Coronary artery (tissue), 2 donors: ENCODE data around the gene KCNIP2.

Experiments
- DNase-seq: peaks from one replicate; pipeline ENCODE4 v3.0.0-alpha.2; 2017; ENCODE audit warnings: low spot score
- H3K27ac ChIP-seq, 2 donors: fragments of 200-600 bp; sonication (generic); one replicate each; pipeline ENCODE4 v1.5.1; 2016 to 2019
- H3K4me3 ChIP-seq: fragments of 200-600 bp; sonication (generic); 2 replicates; pipeline ENCODE4 v1.5.1; 2016; ENCODE audit warnings: mild to moderate bottlenecking, moderate library complexity
- TF ChIP-seq, protein P1 (sequence below): fragments of 200-600 bp; sonication (generic); IDR thresholded peaks from one replicate; pipeline ENCODE4 v1.5.1; 2019; ENCODE audit warnings: antibody characterized with exemption

KCNIP2 gene

DNA sequence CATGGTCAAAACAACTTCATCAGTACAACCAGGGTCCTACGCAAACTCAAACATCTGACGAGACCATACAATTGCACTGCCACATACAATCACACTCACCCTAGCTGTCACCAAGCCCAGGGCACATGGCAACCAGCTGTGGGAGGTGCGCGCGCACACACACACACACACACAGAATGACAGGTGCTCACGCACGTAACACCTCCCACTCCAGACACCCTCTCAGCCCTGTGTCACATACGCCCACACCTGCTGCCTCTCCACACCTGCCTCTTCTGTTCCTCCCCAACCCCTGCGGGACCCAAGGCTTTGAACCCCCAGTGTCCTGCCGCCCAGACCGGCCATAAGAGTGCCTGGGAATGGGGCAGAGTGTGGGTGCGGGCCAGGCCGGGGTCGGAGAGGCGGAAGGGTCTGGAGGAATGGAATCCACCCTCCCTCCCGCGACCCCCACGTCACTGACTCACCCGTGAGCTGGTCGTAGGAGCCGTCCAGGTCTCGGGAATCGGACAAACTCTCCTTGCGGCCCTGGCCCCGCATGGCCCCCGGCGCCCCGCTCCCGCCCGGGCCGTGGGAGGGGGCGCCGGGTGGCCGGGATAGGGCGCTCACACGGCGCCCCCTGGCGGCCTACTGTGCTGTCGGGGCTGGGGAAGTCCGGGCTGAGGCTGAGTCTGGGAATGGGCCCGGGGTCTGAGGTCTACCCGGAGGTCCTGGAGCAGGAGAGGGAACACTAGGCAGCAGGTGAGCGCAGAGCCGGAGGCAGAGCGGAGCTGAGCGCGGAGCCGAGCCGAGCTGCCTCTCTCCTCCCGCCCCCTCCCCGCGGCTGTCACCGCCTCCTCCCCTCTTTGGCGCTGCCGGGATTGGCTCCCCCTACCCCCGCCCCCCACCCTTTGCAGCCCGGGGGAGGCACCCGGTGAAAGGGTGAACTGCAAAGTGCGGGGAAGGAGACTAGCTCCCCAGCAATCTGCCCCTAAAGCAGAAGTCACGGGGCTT lies at the start of gene KCNIP2:
Gene KCNIP2, minus strand, starts transcription at position 769 of the 990 bp plus-strand sequence. Its CDS starts 232 bp downstream, at position 537.
- peak; percentile 33 for DNase-seq
- Histone ChIP-seq H3K27ac (no peak within 1 kb of the TSS), H3K4me3 (peak within 1 kb of the TSS; percentile 12)
- TF ChIP-seq, protein P1, sequence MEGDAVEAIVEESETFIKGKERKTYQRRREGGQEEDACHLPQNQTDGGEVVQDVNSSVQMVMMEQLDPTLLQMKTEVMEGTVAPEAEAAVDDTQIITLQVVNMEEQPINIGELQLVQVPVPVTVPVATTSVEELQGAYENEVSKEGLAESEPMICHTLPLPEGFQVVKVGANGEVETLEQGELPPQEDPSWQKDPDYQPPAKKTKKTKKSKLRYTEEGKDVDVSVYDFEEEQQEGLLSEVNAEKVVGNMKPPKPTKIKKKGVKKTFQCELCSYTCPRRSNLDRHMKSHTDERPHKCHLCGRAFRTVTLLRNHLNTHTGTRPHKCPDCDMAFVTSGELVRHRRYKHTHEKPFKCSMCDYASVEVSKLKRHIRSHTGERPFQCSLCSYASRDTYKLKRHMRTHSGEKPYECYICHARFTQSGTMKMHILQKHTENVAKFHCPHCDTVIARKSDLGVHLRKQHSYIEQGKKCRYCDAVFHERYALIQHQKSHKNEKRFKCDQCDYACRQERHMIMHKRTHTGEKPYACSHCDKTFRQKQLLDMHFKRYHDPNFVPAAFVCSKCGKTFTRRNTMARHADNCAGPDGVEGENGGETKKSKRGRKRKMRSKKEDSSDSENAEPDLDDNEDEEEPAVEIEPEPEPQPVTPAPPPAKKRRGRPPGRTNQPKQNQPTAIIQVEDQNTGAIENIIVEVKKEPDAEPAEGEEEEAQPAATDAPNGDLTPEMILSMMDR: no peak

DNA sequence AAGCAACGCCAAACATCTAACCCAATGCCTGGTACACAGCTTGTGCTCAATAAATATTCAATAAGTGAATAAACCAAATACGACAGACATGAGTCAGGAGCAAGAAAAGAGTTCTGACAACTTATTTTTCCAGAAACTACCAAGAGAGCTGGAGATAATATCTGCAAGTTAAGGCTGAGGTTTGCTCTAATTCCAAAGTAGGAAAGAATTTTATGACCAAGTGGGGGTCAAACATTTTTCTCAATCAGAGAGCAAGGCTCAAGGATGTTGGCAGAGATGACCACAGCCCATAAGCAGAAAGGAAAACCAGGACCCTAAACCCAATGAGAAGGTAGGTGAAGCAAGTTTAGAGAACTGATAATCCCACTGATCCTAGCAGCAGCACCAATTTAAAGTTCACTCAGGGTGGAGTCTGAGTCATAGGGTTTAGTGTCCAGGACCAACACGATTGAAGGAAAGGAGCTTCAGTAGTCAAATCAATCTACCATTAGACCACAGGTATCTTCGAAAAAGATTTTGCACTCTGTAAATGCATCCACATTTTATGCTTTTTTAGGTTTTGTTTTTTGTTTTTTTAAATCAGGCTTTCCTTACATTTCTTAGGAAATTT lies 49.3 kb upstream of the KCNIP2 start:
- TF ChIP-seq, protein P1: no peak
- DNase-seq: no peak
- no peak overlapping the region for H3K4me3 ChIP-seq
- no peak overlapping the region for H3K27ac ChIP-seq

DNA sequence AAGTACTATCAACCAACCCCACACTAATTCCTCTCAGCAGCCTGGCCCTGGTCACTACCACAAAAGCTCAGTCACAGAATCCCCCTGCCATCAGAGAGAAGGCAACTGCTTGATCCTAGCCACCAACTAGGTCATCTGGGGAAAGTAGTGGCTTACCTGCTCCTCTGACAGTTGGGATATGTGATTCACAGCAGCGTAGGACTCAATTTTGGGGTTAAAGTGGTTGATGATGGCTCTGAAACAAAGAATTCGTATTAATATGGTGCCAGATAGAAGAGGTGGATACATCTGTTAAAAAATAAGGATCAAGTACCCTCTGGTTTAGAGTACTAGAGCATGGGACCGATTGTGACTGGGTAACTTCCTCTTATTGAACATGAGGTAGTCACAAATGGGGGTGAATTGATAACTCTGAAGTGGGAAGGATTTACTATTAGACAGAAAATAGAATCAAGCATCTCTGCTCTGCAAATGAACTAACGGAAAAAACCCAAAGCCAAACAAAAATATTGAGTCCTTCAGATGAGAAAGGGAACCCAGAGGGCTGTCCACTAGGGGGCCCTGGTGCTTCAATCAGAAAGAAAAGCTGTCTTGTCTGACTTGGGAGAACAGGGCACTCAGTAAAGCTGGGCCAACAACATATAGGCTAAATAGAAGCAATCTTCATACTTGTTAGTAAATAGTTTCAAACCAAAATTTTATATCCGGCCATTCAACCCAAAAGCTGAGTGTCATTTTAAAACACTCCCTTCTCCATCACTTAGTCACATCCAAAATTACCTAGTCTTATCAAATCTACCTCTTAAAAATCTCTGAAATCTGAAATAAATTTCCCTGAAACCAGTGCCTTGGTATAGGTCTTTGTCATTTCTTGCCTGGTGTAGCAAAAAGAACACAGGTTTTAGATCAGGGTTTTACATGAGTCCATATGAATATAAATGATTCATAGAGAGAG lies 45.9 kb upstream of the KCNIP2 start:
- no peak overlapping the region for H3K4me3 ChIP-seq
- no peak overlapping the region for H3K27ac ChIP-seq
- TF ChIP-seq, protein P1: peak; percentile 53
- no peak for DNase-seq

DNA sequence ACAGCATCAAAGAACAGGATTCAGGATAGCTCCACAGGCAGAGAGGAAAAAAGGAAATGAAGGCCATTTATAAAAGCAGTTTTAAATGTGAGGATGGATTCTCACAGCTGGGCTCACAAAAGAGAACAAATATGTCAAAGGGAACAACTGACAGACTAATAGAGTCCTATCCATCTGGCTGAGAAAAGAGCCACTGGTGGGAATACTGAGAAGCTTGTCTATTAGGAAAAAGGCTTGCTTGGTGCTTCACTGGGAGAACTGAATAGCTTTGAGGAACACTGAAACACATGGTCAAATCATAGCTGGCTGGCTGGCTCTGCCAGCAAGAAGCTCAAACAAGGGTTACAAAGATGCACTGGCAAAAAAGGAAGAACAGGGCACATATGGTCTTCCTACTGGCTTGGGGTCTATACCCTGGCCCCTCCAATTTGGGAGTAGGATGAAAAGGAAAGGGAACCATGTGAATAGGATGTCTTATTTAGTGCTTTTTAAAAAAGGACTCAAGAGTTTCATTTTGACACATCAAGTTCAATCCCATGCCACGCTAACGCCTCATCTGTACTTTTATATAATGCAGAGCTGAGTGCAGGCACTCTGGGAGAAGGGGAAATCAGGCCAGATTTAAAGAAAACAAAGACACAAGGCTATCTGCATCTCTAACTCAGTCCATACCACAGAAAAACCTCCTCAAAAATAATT lies 44.8 kb upstream of the KCNIP2 start:
- TF ChIP-seq, protein P1: no peak
- no peak overlapping the region for H3K4me3 ChIP-seq
- no peak overlapping the region for H3K27ac ChIP-seq
- no peak for DNase-seq

DNA sequence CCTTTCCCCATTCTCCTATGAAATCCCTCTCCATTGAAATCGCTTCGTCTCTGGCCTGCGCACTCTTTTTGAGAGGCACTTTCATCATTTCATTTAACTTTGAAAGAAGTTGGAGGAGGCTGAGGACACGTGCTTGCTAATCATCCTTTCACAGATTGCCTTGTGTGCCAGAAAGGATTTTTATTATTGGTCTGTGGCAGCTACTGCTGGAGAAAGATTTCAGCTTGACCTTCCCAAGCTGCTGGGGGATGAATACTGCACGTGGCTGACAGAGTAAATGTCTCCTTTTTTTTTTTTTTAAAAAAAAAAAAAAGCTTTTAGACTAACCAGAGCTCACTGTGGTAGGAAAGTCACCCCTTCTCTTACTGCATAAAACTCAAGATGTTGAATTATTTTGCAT lies 44.2 kb upstream of the KCNIP2 start:
- no peak for DNase-seq
- Histone ChIP-seq H3K27ac (no peak overlapping the region), H3K4me3 (no peak overlapping the region)
- TF ChIP-seq, protein P1: no peak
